Neuronal stem cell (in vitro differentiated cells): ENCODE data around the gene NDUFS1.
A peak's percentile ranks its signal among the peaks of the same experiment; 100 is the strongest.
"Not testable (repeated sequence)": the region's sequence is repeated elsewhere in the genome, so short reads cannot be mapped to it uniquely, and the experiment has no call there.

Experiments
- DNase-seq: peaks from one replicate; pipeline ENCODE4 v3.0.0-alpha.2; 2013; ENCODE audit warnings: low spot score
- H2AFZ ChIP-seq: one replicate; pipeline ENCODE4 v1.6.1; 2013; ENCODE audit warnings: mild to moderate bottlenecking, low read length, inconsistent platforms
- H2AK5ac ChIP-seq: 2 replicates; pipeline ENCODE4 v1.6.1; 2013; ENCODE audit warnings: low read depth, mild to moderate bottlenecking, inconsistent platforms, low read length, moderate library complexity, mixed read lengths
- H2BK120ac ChIP-seq: 2 replicates; pipeline ENCODE4 v1.6.1; 2013; ENCODE audit warnings: low read depth, mild to moderate bottlenecking, inconsistent platforms, low read length, moderate library complexity, mixed read lengths
- H2BK12ac ChIP-seq: one replicate; pipeline ENCODE4 v1.6.1; 2013; ENCODE audit warnings: low read length, inconsistent platforms
- H2BK15ac ChIP-seq: 2 replicates; pipeline ENCODE4 v1.6.1; 2013; ENCODE audit warnings: mild to moderate bottlenecking, low read length, inconsistent platforms, mixed read lengths
- H2BK5ac ChIP-seq: one replicate; pipeline ENCODE4 v1.6.1; 2013; ENCODE audit warnings: inconsistent platforms, mild to moderate bottlenecking, low read length, moderate library complexity
- H3K14ac ChIP-seq: one replicate; pipeline ENCODE4 v1.6.1; 2013; ENCODE audit warnings: low read length, inconsistent platforms
- H3K18ac ChIP-seq: 2 replicates; pipeline ENCODE4 v1.6.1; 2013; ENCODE audit warnings: low read length, inconsistent platforms
- H3K23ac ChIP-seq: 2 replicates; pipeline ENCODE4 v1.6.1; 2013; ENCODE audit warnings: low read depth, mild to moderate bottlenecking, mixed read lengths, low read length, inconsistent platforms; ENCODE audit not compliant: poor library complexity
- H3K27ac ChIP-seq: replicated peaks from 3 replicates; pipeline ENCODE4 v1.5.1; 2013; ENCODE audit warnings: low read length, inconsistent platforms
- H3K27me3 ChIP-seq, 3 experiments: 2 replicates each; pipeline ENCODE4 v1.6.1; 2013; ENCODE audit warnings: low read length in 3 of 3, mild to moderate bottlenecking in 2 of 3, inconsistent platforms in 1 of 3, low read depth in 1 of 3, mixed read lengths in 1 of 3, moderate library complexity in 1 of 3; ENCODE audit not compliant: control insufficient read depth in 3 of 3, insufficient read depth in 3 of 3
- H3K36me3 ChIP-seq, 2 donors: replicated peaks in 1 of 2; 2 replicates each; pipeline ENCODE4 v1.6.1; 2013; ENCODE audit warnings: low read length in 2 of 2; ENCODE audit not compliant: control insufficient read depth in 2 of 2, insufficient read depth in 2 of 2
- H3K4ac ChIP-seq: 2 replicates; pipeline ENCODE4 v1.6.1; 2013; ENCODE audit warnings: inconsistent platforms, mild to moderate bottlenecking, low read length, moderate library complexity
- H3K4me1 ChIP-seq, 2 donors: 1 replicate in 1 of 2; 2 replicates in 1 of 2; pipeline ENCODE4 v1.6.1; 2013; ENCODE audit warnings: low read length in 2 of 2, low read depth in 1 of 2; ENCODE audit not compliant: control insufficient read depth in 2 of 2, insufficient read depth in 1 of 2
- H3K4me2 ChIP-seq: one replicate; pipeline ENCODE4 v1.6.1; 2013; ENCODE audit warnings: mild to moderate bottlenecking, low read length, inconsistent platforms; ENCODE audit not compliant: insufficient read depth, poor library complexity, severe bottlenecking
- H3K4me3 ChIP-seq, 2 donors: 2 replicates each; pipeline ENCODE4 v1.5.1; 2013; ENCODE audit warnings: low read length in 2 of 2, mild to moderate bottlenecking in 2 of 2, inconsistent platforms in 1 of 2, moderate library complexity in 1 of 2
- H3K79me1 ChIP-seq: one replicate; pipeline ENCODE4 v1.6.1; 2013; ENCODE audit warnings: low read depth, mild to moderate bottlenecking, inconsistent platforms, low read length, moderate library complexity
- H3K9ac ChIP-seq: one replicate; pipeline ENCODE4 v1.6.1; 2013; ENCODE audit warnings: mild to moderate bottlenecking, low read depth, low read length, inconsistent platforms; ENCODE audit not compliant: poor library complexity
- H3K9me3 ChIP-seq, 2 donors: replicated peaks in 1 of 2; 2 replicates each; pipeline versions ENCODE3 to v1.6.1; 2013; ENCODE audit warnings: low read length in 2 of 2, mild to moderate bottlenecking in 2 of 2, inconsistent platforms in 1 of 2, low read depth in 1 of 2, mixed read lengths in 1 of 2, moderate library complexity in 1 of 2; ENCODE audit not compliant: control insufficient read depth in 2 of 2, insufficient read depth in 1 of 2
- H4K8ac ChIP-seq: one replicate; pipeline ENCODE4 v1.6.1; 2013; ENCODE audit warnings: low read depth, mild to moderate bottlenecking, inconsistent platforms, low read length, moderate library complexity
- H4K91ac ChIP-seq: one replicate; pipeline ENCODE4 v1.6.1; 2013; ENCODE audit warnings: low read length, low read depth, mild to moderate bottlenecking, inconsistent platforms; ENCODE audit not compliant: poor library complexity
- WGBS, 2 donors: extraction: QIAGEN DNeasy Blood & Tissue Kit; methylation state at CpG; one replicate each; pipeline ENCODE4 v1.1.7; 2013; ENCODE audit warnings: missing lambda C conversion rate in 2 of 2, mixed read lengths in 1 of 2; ENCODE audit not compliant: insufficient read length in 2 of 2, insufficient replicate concordance in 1 of 2; ENCODE audit errors: extremely low coverage in 2 of 2; 5-methylcytosine and 5-hydroxymethylcytosine counted together

Gene NDUFS1

GRCh38 chr2:206189691-206190090, 30.4 kb upstream of the NDUFS1 start:
- H3K18ac ChIP-seq, result no peak overlapping the region
- H3K4me3 ChIP-seq, result no peak overlapping the region
- no peak overlapping the region for H3K4ac ChIP-seq
- no peak overlapping the region for H2BK120ac ChIP-seq
- no peak overlapping the region for H3K14ac ChIP-seq
- H2AFZ ChIP-seq, result no peak overlapping the region
- H3K36me3 ChIP-seq, result no peaks in the 10 kb centered on the region
- H2AK5ac ChIP-seq, result no peak overlapping the region
- DNase-seq, result no peak
- H2BK12ac ChIP-seq, result no peak overlapping the region
- WGBS, 2 donors, result no CpG with 5 or more reads among the region's 3 CpGs
- H3K27me3 ChIP-seq, result no peaks in the 10 kb centered on the region
- no peaks in the 10 kb centered on the region for H3K79me1 ChIP-seq
- H2BK15ac ChIP-seq, result no peak overlapping the region
- no peak overlapping the region for H3K4me2 ChIP-seq
- H3K23ac ChIP-seq, result no peak overlapping the region
- H3K9me3 ChIP-seq, result no peaks in the 10 kb centered on the region
- no peak overlapping the region for H2BK5ac ChIP-seq
- no peak overlapping the region for H4K91ac ChIP-seq
- no peak overlapping the region for H4K8ac ChIP-seq
- H3K27ac ChIP-seq, result no peak overlapping the region
- H3K4me1 ChIP-seq, result peaks cover 0 to 3% of the 10 kb centered on the region in 2 donors
- no peak overlapping the region for H3K9ac ChIP-seq

GRCh38 chr2:206181526-206181925, 22.3 kb upstream of the NDUFS1 start:
- not testable (repeated sequence) for H2BK5ac ChIP-seq, H3K4ac ChIP-seq, H2AK5ac ChIP-seq, H3K27ac ChIP-seq, H2BK12ac ChIP-seq, H4K8ac ChIP-seq, H2BK120ac ChIP-seq, H4K91ac ChIP-seq, H3K9ac ChIP-seq, H3K4me2 ChIP-seq, H3K79me1 ChIP-seq, H2AFZ ChIP-seq, H2BK15ac ChIP-seq, H3K4me3 ChIP-seq, H3K9me3 ChIP-seq, H3K18ac ChIP-seq, H3K14ac ChIP-seq, H3K36me3 ChIP-seq, H3K4me1 ChIP-seq, H3K23ac ChIP-seq, H3K27me3 ChIP-seq, DNase-seq
- no CpG with 5 or more reads among the region's 6 CpGs for WGBS, 2 donors

GRCh38 chr2:206176901-206177300, 17.7 kb upstream of the NDUFS1 start:
- peak overlapping the region; percentile 38 for H2AFZ ChIP-seq
- H3K4me1 ChIP-seq, result peaks cover 0 to 3% of the 10 kb centered on the region in 2 donors
- no peak overlapping the region for H3K14ac ChIP-seq
- no peak overlapping the region for H4K8ac ChIP-seq
- WGBS, 2 donors, result no CpG with 5 or more reads among the region's 3 CpGs
- no peak overlapping the region for H3K18ac ChIP-seq
- no peak overlapping the region for H2BK5ac ChIP-seq
- no peak overlapping the region for H3K4ac ChIP-seq
- no peaks in the 10 kb centered on the region for H3K79me1 ChIP-seq
- H2BK120ac ChIP-seq, result no peak overlapping the region
- H2BK12ac ChIP-seq, result no peak overlapping the region
- H2AK5ac ChIP-seq, result no peak overlapping the region
- H3K9ac ChIP-seq, result no peak overlapping the region
- peaks cover 0 to 5% of the 10 kb centered on the region in 2 donors for H3K9me3 ChIP-seq
- H3K27me3 ChIP-seq, result no peaks in the 10 kb centered on the region
- no peak for DNase-seq
- H3K23ac ChIP-seq, result no peak overlapping the region
- H3K4me2 ChIP-seq, result no peak overlapping the region
- H3K4me3 ChIP-seq, result no peak overlapping the region
- H3K27ac ChIP-seq, result no peak overlapping the region
- no peak overlapping the region for H4K91ac ChIP-seq
- H2BK15ac ChIP-seq, result no peak overlapping the region
- no peaks in the 10 kb centered on the region for H3K36me3 ChIP-seq

GRCh38 chr2:206176121-206176520, 16.9 kb upstream of the NDUFS1 start:
- WGBS, 2 donors, result no CpG with 5 or more reads among the region's 2 CpGs
- H3K23ac ChIP-seq, result no peak overlapping the region
- no peak overlapping the region for H2BK120ac ChIP-seq

More at GRCh38 chr2:206176121-206176520, 16.9 kb upstream of the NDUFS1 start:
- no peak for DNase-seq
- Histone ChIP-seq H3K4me1 (peaks cover 0 to 3% of the 10 kb centered on the region in 2 donors), H2AFZ (no peak overlapping the region), H3K4me3 (no peak overlapping the region), H3K4me2 (no peak overlapping the region), H3K27me3 (no peaks in the 10 kb centered on the region), H3K4ac (no peak overlapping the region), H2BK12ac (no peak overlapping the region), H4K8ac (no peak overlapping the region), H2BK15ac (no peak overlapping the region), H4K91ac (no peak overlapping the region), H3K36me3 (no peaks in the 10 kb centered on the region), H3K79me1 (no peaks in the 10 kb centered on the region), H3K14ac (no peak overlapping the region), H2BK5ac (no peak overlapping the region), H3K9ac (no peak overlapping the region), H3K9me3 (peaks cover 0 to 5% of the 10 kb centered on the region in 2 donors), H2AK5ac (no peak overlapping the region), H3K27ac (no peak overlapping the region), H3K18ac (no peak overlapping the region)
